SK-N-SH (cell line): ENCODE measurements around the gene HS6ST3. TPM values are rescaled to one million over a fixed set of nuclear protein-coding genes. Genes with fewer than 3 reads are reported as not detected.

ENCODE experiments used
- polyA plus RNA-seq, 3 experiments: library from polyadenylated mRNA; depleted of rRNA; stranded (reverse); fragments of >200 nt; gene quantifications; 2 replicates each; pipeline ENCODE4 v1.2.3, GENCODE V29; 2012

Gene HS6ST3
- polyA plus RNA-seq, 1 of the 3 experiments (the other 2 are of a cell fraction), result under 0.01 TPM

Other genes starting within 250 kb of the HS6ST3 start
- gene UGGT2, start 36.7 kb upstream of the HS6ST3 start, polyA plus RNA-seq (2012; rRNA removed), result 13.3 and 20.2 TPM in 2 replicates